GM12878 (cell line): ENCODE data around the gene ZNHIT1. TPM values are rescaled to one million over a fixed set of nuclear protein-coding genes. Genes with fewer than 3 reads are reported as not detected.

Experiments used
- ATAC-seq: fragments of 200-7000 bp; cut with Tn5 transposase; 3 replicates; pipeline ENCODE4 v1.9.1; 2020; ENCODE audit warnings: mild to moderate bottlenecking, moderate library complexity
- BruUV-seq: library from RNA; stranded (reverse); fragments of 400-500 nt; replicated peaks from 2 replicates; lab custom pipeline; 2021; lab: Mats Ljungman, UMichigan
- CTCF ChIA-PET: fragments of 300-600 bp; sonication (Branson Sonifier 250); formaldehyde crosslinking; extraction: SDS; loops from one replicate; lab custom pipeline; 2021; ENCODE audit warnings: inconsistent platforms; lab: Yijun Ruan, JAX
- POLR2A ChIA-PET: fragments of 350-600 bp; formaldehyde crosslinking; extraction: SDS; loops from one replicate; lab custom pipeline; 2021; ENCODE audit warnings: inconsistent platforms; lab: Charles Lee
- RAD21 ChIA-PET: fragments of 300-600 bp; sonication (Branson Sonifier 250); formaldehyde crosslinking; loops from one replicate; lab custom pipeline; 2023; ENCODE audit warnings: antibody characterized with exemption; ENCODE audit not compliant: unreplicated experiment; lab: Charles Lee
- SMC1A ChIA-PET: fragments of 300-600 bp; sonication (Branson Sonifier 250); formaldehyde crosslinking; loops from one replicate; lab custom pipeline; 2023; ENCODE audit not compliant: unreplicated experiment, uncharacterized antibody; lab: Charles Lee
- DNase-seq: peaks from one replicate; pipeline ENCODE4 v3.0.0-alpha.2; 2011; ENCODE audit warnings: low read depth, low spot score
- FAIRE-seq: peaks from 3 replicates; lab custom pipeline; 2011; peaks lifted over from hg19 to GRCh38; lab: Jason Lieb, UNC
- H2AFZ ChIP-seq: 2 replicates; pipeline ENCODE4 v1.6.0; 2011; ENCODE audit warnings: low read depth, low read length, control low read depth; ENCODE audit not compliant: control insufficient read depth
- H3K27ac ChIP-seq: 2 replicates; pipeline ENCODE4 v1.5.1; 2011; ENCODE audit warnings: control low read depth; ENCODE audit not compliant: control insufficient read depth, insufficient read depth
- H3K27me3 ChIP-seq, 2 experiments: replicated peaks in 1 of 2; 2 replicates each; pipeline versions ENCODE4 v1.6.0 to v1.6.1; 2011; ENCODE audit warnings: low read length in 1 of 2; ENCODE audit not compliant: control insufficient read depth in 2 of 2, insufficient read depth in 2 of 2
- H3K36me3 ChIP-seq, 2 experiments: 2 replicates each; pipeline ENCODE4 v1.5.1; 2011; ENCODE audit warnings: low read length in 1 of 2; ENCODE audit not compliant: control insufficient read depth in 2 of 2, insufficient read depth in 2 of 2
- H3K4me1 ChIP-seq: 2 replicates; pipeline ENCODE4 v1.6.1; 2011; ENCODE audit warnings: mild to moderate bottlenecking, low read length, moderate library complexity, mixed read lengths; ENCODE audit not compliant: control insufficient read depth, insufficient read depth
- H3K4me2 ChIP-seq: 2 replicates; pipeline ENCODE4 v1.6.0; 2011; ENCODE audit warnings: control low read depth; ENCODE audit not compliant: control insufficient read depth, insufficient read depth
- H3K4me3 ChIP-seq: fragments of 200-600 bp; sonication (generic); 2 replicates; pipeline ENCODE4 v1.5.1; 2016
- H3K79me2 ChIP-seq: 2 replicates; pipeline ENCODE4 v1.6.0; 2011; ENCODE audit warnings: low read length; ENCODE audit not compliant: control insufficient read depth, insufficient read depth
- H3K9ac ChIP-seq: 2 replicates; pipeline ENCODE4 v1.8.0; 2011; ENCODE audit warnings: low read length, control low read depth, mixed read lengths; ENCODE audit not compliant: control insufficient read depth, insufficient read depth
- H3K9me3 ChIP-seq: replicated peaks from 3 replicates; pipeline ENCODE4 v1.5.1; 2011; ENCODE audit warnings: mild to moderate bottlenecking, low read length; ENCODE audit not compliant: control insufficient read depth, insufficient read depth
- H4K20me1 ChIP-seq: 2 replicates; pipeline ENCODE4 v1.6.0; 2011; ENCODE audit not compliant: control insufficient read depth, insufficient read depth
- ATF7 ChIP-seq: fragments of 450-650 bp; IDR thresholded peaks from 2 replicates; pipeline ENCODE4 v1.6.1; 2016; ENCODE audit warnings: low read depth, mild to moderate bottlenecking
- E2F8 ChIP-seq: fragments of 450-650 bp; IDR thresholded peaks from 2 replicates; pipeline ENCODE4 v1.6.1; 2018; ENCODE audit warnings: mild to moderate bottlenecking, low read depth, moderate library complexity; ENCODE audit not compliant: partially characterized antibody
- HDGF ChIP-seq: fragments of 450-650 bp; IDR thresholded peaks from 2 replicates; pipeline ENCODE4 v1.6.1; 2016; ENCODE audit warnings: antibody characterized with exemption
- WGBS: methylation state at CpG from one replicate; pipeline ENCODE4 v1.1.6; 2016; ENCODE audit warnings: low lambda C conversion rate; ENCODE audit not compliant: insufficient replicate concordance, insufficient coverage; ENCODE audit errors: missing lambda C conversion rate; 5-methylcytosine and 5-hydroxymethylcytosine counted together
- in situ Hi-C: fragments of 300-500 bp; cut with MboI; formaldehyde crosslinking; loops from 9 replicates; pipeline ENCODE4 v1.14.3; 2018; ENCODE audit warnings: mixed read lengths
- intact Hi-C: fragments of 100-400 bp; cut with micrococcal nuclease; formaldehyde crosslinking; loops from one replicate; pipeline ENCODE4 v1.14.2; 2022; ENCODE audit not compliant: unreplicated experiment
- polyA plus RNA-seq, 11 experiments: library from polyadenylated mRNA; depleted of rRNA in 4 of 11; unstranded in 6 of 11; stranded (reverse) in 5 of 11; fragments of >200 nt; fragmentation: Nextera tagmentation in 4 of 11; fragmentation: Illumina TruSeq in 1 of 11; extraction: Ambion mirVana in 4 of 11; extraction: Trizol in 1 of 11; gene quantifications; 1 replicate in 1 of 11; 2 replicates in 10 of 11; pipeline versions ENCODE4 v1.2.1 to v1.2.3, GENCODE V29; 2011 to 2016; ENCODE audit warnings: inconsistent platforms in 2 of 11, missing spikeins in 2 of 11, low read depth in 1 of 11
- total RNA-seq, 4 experiments: library from RNA; depleted of rRNA in 3 of 4; stranded (reverse); fragments of >200 nt in 3 of 4; fragmentation: Illumina TruSeq in 1 of 4; extraction: Trizol in 1 of 4; gene quantifications; 2 replicates each; pipeline versions ENCODE4 v1.2.1 to v1.2.3, GENCODE V29; 2013 to 2021
- TF ChIP-seq, protein P1 (sequence below): fragments of 450-650 bp; IDR thresholded peaks from 2 replicates; pipeline ENCODE4 v1.6.1; 2017; ENCODE audit warnings: mild to moderate bottlenecking, low read depth, inconsistent platforms; ENCODE audit not compliant: poor library complexity, severe bottlenecking

ZNHIT1 gene
- total and polyA plus RNA-seq, 10 of the 15 experiments (the other 5 are each of a cell fraction or from before 2014, with no cell fraction given): 3.8 to 79.2 (median 44.5) TPM

- no peaks in the 10 kb centered on the region for H3K79me2 ChIP-seq
- no peak overlapping the region for H3K4me3 ChIP-seq
- H3K9me3 ChIP-seq: no peaks in the 10 kb centered on the region
- ChIA-PET CTCF (interaction anchor here (2.1 kb wide), 1 partner anchor 42 kb away, joined by 12 read pairs; no protein-coding TSS in a partner anchor), POLR2A (interaction anchor here (0.6 to 0.7 kb wide), 3 partner anchors 8 to 195 kb away, joined by 3 to 10 read pairs (median 3); no protein-coding TSS in a partner anchor), RAD21 (interaction anchor here (1.4 kb wide), 1 partner anchor 42 kb away, joined by 4 read pairs; no protein-coding TSS in a partner anchor), SMC1A (interaction anchor here (1.4 kb wide), 1 partner anchor 97 kb away, joined by 4 read pairs; no protein-coding TSS in a partner anchor)
- no peak overlapping the region for H3K9ac ChIP-seq
- ATAC-seq (no peak), FAIRE-seq (no peak), DNase-seq (no peak)
- no peaks in the 10 kb centered on the region for H4K20me1 ChIP-seq
- H3K27ac ChIP-seq: no peak overlapping the region
- in situ Hi-C loops (no loop called here), intact Hi-C loops (no loop called here)
- no peaks in the 10 kb centered on the region for H3K36me3 ChIP-seq
- H2AFZ ChIP-seq: no peak overlapping the region; the same call in 1 of the 2 replicates
- no peaks in the 10 kb centered on the region for H3K4me1 ChIP-seq
- H3K4me2 ChIP-seq: no peak overlapping the region
- no peak for TF ChIP-seq ATF7
- no peak for TF ChIP-seq E2F8
- TF ChIP-seq, protein P1, sequence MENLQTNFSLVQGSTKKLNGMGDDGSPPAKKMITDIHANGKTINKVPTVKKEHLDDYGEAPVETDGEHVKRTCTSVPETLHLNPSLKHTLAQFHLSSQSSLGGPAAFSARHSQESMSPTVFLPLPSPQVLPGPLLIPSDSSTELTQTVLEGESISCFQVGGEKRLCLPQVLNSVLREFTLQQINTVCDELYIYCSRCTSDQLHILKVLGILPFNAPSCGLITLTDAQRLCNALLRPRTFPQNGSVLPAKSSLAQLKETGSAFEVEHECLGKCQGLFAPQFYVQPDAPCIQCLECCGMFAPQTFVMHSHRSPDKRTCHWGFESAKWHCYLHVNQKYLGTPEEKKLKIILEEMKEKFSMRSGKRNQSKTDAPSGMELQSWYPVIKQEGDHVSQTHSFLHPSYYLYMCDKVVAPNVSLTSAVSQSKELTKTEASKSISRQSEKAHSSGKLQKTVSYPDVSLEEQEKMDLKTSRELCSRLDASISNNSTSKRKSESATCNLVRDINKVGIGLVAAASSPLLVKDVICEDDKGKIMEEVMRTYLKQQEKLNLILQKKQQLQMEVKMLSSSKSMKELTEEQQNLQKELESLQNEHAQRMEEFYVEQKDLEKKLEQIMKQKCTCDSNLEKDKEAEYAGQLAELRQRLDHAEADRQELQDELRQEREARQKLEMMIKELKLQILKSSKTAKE: no peak
- TF ChIP-seq HDGF: no peak
- WGBS: 22% methylated on average over 6 of the region's 6 CpGs
- no peaks in the 10 kb centered on the region; a peak in 1 of 4 replicates for H3K27me3 ChIP-seq
- BruUV-seq: no TSS peak
Observed at GRCh38 chr7:101186194-101186593, 31.8 kb upstream of the ZNHIT1 start.
